Midbrain (tissue), 1 donor: Measurements from ENCODE around the gene NCKAP5.
A peak's percentile ranks its signal among the peaks of the same experiment; 100 is the strongest.

ENCODE experiments used
- DNase-seq: peaks from one replicate; lab custom pipeline; 2025; lab: John Stamatoyannopoulos, UW

NCKAP5 gene

GRCh38 chr2:133378928-133379549 lies 189.2 kb downstream of the NCKAP5 start:
- no peak for DNase-seq

- DNase-seq: no peak
Measured at GRCh38 chr2:133378386-133378785, 189.9 kb downstream of the NCKAP5 start.

GRCh38 chr2:133377599-133377998 lies 190.7 kb downstream of the NCKAP5 start:
- DNase-seq: no peak

GRCh38 chr2:133377021-133377481 lies 191.2 kb downstream of the NCKAP5 start:
- DNase-seq: no peak

- DNase-seq: no peak
Measured at GRCh38 chr2:133374781-133375180, 193.5 kb downstream of the NCKAP5 start.

GRCh38 chr2:133371286-133371685 lies 197.0 kb downstream of the NCKAP5 start:
- DNase-seq: no peak

- DNase-seq: no peak
Measured at GRCh38 chr2:133369901-133370658, 198.2 kb downstream of the NCKAP5 start.

- no peak for DNase-seq
Measured at GRCh38 chr2:133365117-133365516, 203.1 kb downstream of the NCKAP5 start.

GRCh38 chr2:133364636-133365035 lies 203.6 kb downstream of the NCKAP5 start:
- no peak for DNase-seq

GRCh38 chr2:133363884-133364283 lies 204.4 kb downstream of the NCKAP5 start:
- no peak for DNase-seq

GRCh38 chr2:133362061-133362476 lies 206.2 kb downstream of the NCKAP5 start:
- DNase-seq: peak; percentile 9

- DNase-seq: no peak
Measured at GRCh38 chr2:133360882-133361281, 207.4 kb downstream of the NCKAP5 start.

GRCh38 chr2:133360190-133360589 lies 208.1 kb downstream of the NCKAP5 start:
- no peak for DNase-seq

GRCh38 chr2:133352719-133353118 lies 215.5 kb downstream of the NCKAP5 start:
- DNase-seq: no peak

GRCh38 chr2:133346654-133347053 lies 221.6 kb downstream of the NCKAP5 start:
- no peak for DNase-seq

GRCh38 chr2:133345638-133346037 lies 222.6 kb downstream of the NCKAP5 start:
- DNase-seq: no peak

GRCh38 chr2:133344849-133345248 lies 223.4 kb downstream of the NCKAP5 start:
- DNase-seq: no peak

GRCh38 chr2:133343018-133343352 lies 225.3 kb downstream of the NCKAP5 start:
- DNase-seq: no peak

- DNase-seq: no peak
Measured at GRCh38 chr2:133342286-133343017, 225.8 kb downstream of the NCKAP5 start.

- DNase-seq: no peak
Measured at GRCh38 chr2:133341575-133341974, 226.7 kb downstream of the NCKAP5 start.

GRCh38 chr2:133338224-133338623 lies 230.0 kb downstream of the NCKAP5 start:
- DNase-seq: no peak

GRCh38 chr2:133334923-133335322 lies 233.3 kb downstream of the NCKAP5 start:
- DNase-seq: no peak

- DNase-seq: no peak
Measured at GRCh38 chr2:133333181-133333580, 235.1 kb downstream of the NCKAP5 start.
